Smooth muscle cell (in vitro differentiated cells): Measurements from ENCODE around the gene CNFN. TPM values are rescaled to one million over a fixed set of nuclear protein-coding genes. Genes with fewer than 3 reads are reported as not detected.

ENCODE experiments used
- DNase-seq: peaks from one replicate; lab custom pipeline; 2025; ENCODE audit not compliant: unreplicated experiment; lab: John Stamatoyannopoulos, UW
- H2AFZ ChIP-seq: fragments of 200-600 bp; sonication (generic); 2 replicates; pipeline ENCODE4 v1.6.0; 2016; ENCODE audit warnings: antibody characterized with exemption, low read depth, mild to moderate bottlenecking
- H3F3A ChIP-seq: fragments of 200-600 bp; sonication (generic); 2 replicates; pipeline ENCODE4 v1.6.0; 2017; ENCODE audit warnings: antibody characterized with exemption, low read depth
- H3K27ac ChIP-seq: fragments of 200-600 bp; sonication (generic); 2 replicates; pipeline ENCODE4 v1.5.1; 2016; ENCODE audit warnings: low read depth, mild to moderate bottlenecking
- H3K27me3 ChIP-seq: fragments of 200-600 bp; sonication (generic); 2 replicates; pipeline ENCODE4 v1.6.1; 2016; ENCODE audit warnings: low read depth, mild to moderate bottlenecking
- H3K36me3 ChIP-seq: fragments of 200-600 bp; sonication (generic); 2 replicates; pipeline ENCODE4 v1.5.1; 2016; ENCODE audit warnings: low read depth
- H3K4me1 ChIP-seq: fragments of 200-600 bp; sonication (generic); 2 replicates; pipeline ENCODE4 v1.5.1; 2016; ENCODE audit warnings: low read depth
- H3K4me2 ChIP-seq: fragments of 200-600 bp; sonication (generic); 2 replicates; pipeline ENCODE4 v1.6.0; 2016; ENCODE audit warnings: mild to moderate bottlenecking
- H3K4me3 ChIP-seq: fragments of 200-600 bp; sonication (generic); 2 replicates; pipeline ENCODE4 v1.5.1; 2016; ENCODE audit warnings: mild to moderate bottlenecking
- H3K79me2 ChIP-seq: fragments of 200-600 bp; sonication (generic); 2 replicates; pipeline ENCODE4 v1.6.0; 2016; ENCODE audit warnings: low read depth, mild to moderate bottlenecking
- H3K9ac ChIP-seq: fragments of 200-600 bp; sonication (generic); 2 replicates; pipeline ENCODE4 v1.6.0; 2016; ENCODE audit warnings: low read depth
- H3K9me3 ChIP-seq: fragments of 200-600 bp; sonication (generic); replicated peaks from 2 replicates; pipeline ENCODE4 v1.5.1; 2016; ENCODE audit warnings: low read depth
- H4K20me1 ChIP-seq: fragments of 200-600 bp; sonication (generic); 2 replicates; pipeline ENCODE4 v1.6.0; 2016; ENCODE audit warnings: low read depth
- CTCF ChIP-seq: fragments of 200-600 bp; sonication (generic); IDR thresholded peaks from 2 replicates; pipeline ENCODE4 v1.5.1; 2017; ENCODE audit warnings: borderline replicate concordance, mild to moderate bottlenecking, antibody characterized with exemption; ENCODE audit not compliant: insufficient read depth, poor library complexity, severe bottlenecking
- WGBS: methylation state at CpG from one replicate; pipeline ENCODE4 v1.1.7; 2016; ENCODE audit warnings: low lambda C conversion rate; 5-methylcytosine and 5-hydroxymethylcytosine counted together
- polyA plus RNA-seq: library from polyadenylated mRNA; unstranded; fragments of >200 nt; fragmentation: Nextera tagmentation; extraction: Ambion mirVana; gene quantifications from 2 replicates; pipeline ENCODE4 v1.2.1, GENCODE V29; 2016
- total RNA-seq: library from RNA; depleted of rRNA; stranded (reverse); fragments of >200 nt; gene quantifications from 2 replicates; pipeline ENCODE4 v1.2.3, GENCODE V29; 2014

The CNFN gene
- total and polyA plus RNA-seq, 2 experiments from 2014 or later, result 24.1 to 44.9 TPM

GRCh38 chr19:42370626-42371175 is 19.4 kb downstream of the CNFN start:
- DNase-seq, result no peak
- Histone ChIP-seq H4K20me1 (no peaks in the 10 kb centered on the region), H3K27ac (no peak overlapping the region), H3K4me1 (no peaks in the 10 kb centered on the region), H3K4me3 (no peak overlapping the region), H3K4me2 (no peak overlapping the region), H3F3A (no peaks in the 10 kb centered on the region), H3K27me3 (no peaks in the 10 kb centered on the region), H3K79me2 (no peaks in the 10 kb centered on the region), H3K9ac (no peak overlapping the region), H2AFZ (no peak overlapping the region), H3K36me3 (no peaks in the 10 kb centered on the region), H3K9me3 (no peaks in the 10 kb centered on the region)
- TF ChIP-seq CTCF, result no peak
- 95% methylated on average over 10 of the region's 12 CpGs for WGBS

- 77% methylated on average over 7 of the region's 9 CpGs for WGBS
- no peaks in the 10 kb centered on the region for H3K79me2 ChIP-seq
- H3K4me2 ChIP-seq, result no peak overlapping the region
- H3K27me3 ChIP-seq, result no peaks in the 10 kb centered on the region
- DNase-seq, result no peak
- no peak overlapping the region for H2AFZ ChIP-seq
- H3F3A ChIP-seq, result no peaks in the 10 kb centered on the region
- H3K36me3 ChIP-seq, result no peaks in the 10 kb centered on the region
- no peak overlapping the region for H3K27ac ChIP-seq
- no peak for TF ChIP-seq CTCF
- H3K9me3 ChIP-seq, result no peaks in the 10 kb centered on the region
- H3K4me1 ChIP-seq, result no peaks in the 10 kb centered on the region
- H4K20me1 ChIP-seq, result no peaks in the 10 kb centered on the region
- H3K4me3 ChIP-seq, result no peak overlapping the region
- no peak overlapping the region for H3K9ac ChIP-seq
These were observed 20.0 kb downstream of the CNFN start for GRCh38 chr19:42370068-42370520.

DNA sequence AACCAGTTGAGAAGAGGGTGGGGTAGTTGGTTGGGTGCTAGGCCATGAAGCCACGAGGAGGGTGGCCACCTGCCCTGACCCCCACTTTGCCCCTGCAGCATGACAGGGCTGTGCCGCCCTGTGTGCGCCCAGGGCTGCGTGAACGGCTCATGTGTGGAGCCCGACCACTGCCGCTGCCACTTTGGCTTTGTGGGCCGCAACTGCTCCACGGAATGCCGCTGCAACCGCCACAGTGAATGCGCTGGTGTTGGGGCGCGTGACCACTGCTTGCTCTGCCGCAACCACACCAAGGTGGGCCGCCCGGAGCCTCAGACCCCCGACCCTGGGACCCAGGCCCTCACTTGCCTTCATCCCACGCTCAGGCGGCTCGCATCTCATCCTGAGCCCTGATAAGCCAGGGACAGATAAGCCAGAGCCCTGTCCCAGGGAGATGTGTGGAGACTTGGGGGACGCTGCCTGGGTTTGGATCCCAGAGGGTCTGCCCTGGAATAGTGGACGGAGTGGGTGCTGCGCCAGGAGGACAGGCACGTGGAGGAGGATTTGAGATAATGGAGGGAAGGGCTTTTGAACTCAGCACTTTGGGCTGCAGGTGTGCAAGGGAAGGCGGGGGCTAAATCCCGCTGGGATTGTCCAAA is 20.5 kb downstream of the CNFN start:
- DNase-seq, result no peak
- H3K4me3 ChIP-seq, result no peak overlapping the region
- WGBS, result 93% methylated on average over 27 of the region's 27 CpGs
- H2AFZ ChIP-seq, result no peak overlapping the region
- H3K27me3 ChIP-seq, result no peaks in the 10 kb centered on the region
- no peaks in the 10 kb centered on the region for H3F3A ChIP-seq
- no peaks in the 10 kb centered on the region for H3K36me3 ChIP-seq
- no peak overlapping the region for H3K4me2 ChIP-seq
- H3K27ac ChIP-seq, result no peak overlapping the region
- no peak overlapping the region for H3K9ac ChIP-seq
- H3K9me3 ChIP-seq, result no peaks in the 10 kb centered on the region
- no peaks in the 10 kb centered on the region for H4K20me1 ChIP-seq
- TF ChIP-seq CTCF, result no peak
- H3K79me2 ChIP-seq, result no peaks in the 10 kb centered on the region
- no peaks in the 10 kb centered on the region for H3K4me1 ChIP-seq

DNA sequence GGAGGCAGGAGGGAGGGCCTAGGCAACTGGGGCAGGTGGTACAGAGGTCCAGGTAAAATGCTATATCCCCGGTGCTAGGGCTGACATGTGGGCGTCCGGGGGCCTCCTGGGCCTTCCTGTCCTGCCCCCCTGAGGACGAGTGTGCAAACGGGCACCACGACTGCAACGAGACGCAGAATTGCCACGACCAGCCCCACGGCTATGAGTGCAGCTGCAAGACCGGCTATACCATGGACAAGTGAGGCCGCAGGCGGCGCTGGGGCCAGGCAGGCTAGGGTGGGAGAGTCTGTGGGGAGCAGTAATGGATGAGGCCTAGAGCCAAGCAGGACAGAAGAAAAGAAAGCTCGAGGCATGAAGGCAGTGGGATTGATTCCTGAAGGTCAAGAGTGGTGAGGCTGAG is 21.3 kb downstream of the CNFN start:
- Histone ChIP-seq H3K9me3 (no peaks in the 10 kb centered on the region), H3K79me2 (no peaks in the 10 kb centered on the region), H3K9ac (no peak overlapping the region), H3K27ac (no peak overlapping the region), H4K20me1 (no peaks in the 10 kb centered on the region), H2AFZ (no peak overlapping the region), H3F3A (no peaks in the 10 kb centered on the region), H3K4me3 (no peak overlapping the region), H3K4me2 (no peak overlapping the region), H3K4me1 (no peaks in the 10 kb centered on the region), H3K27me3 (no peaks in the 10 kb centered on the region), H3K36me3 (peaks cover 3% of the 10 kb centered on the region)
- WGBS, result 93% methylated on average over 15 of the region's 15 CpGs
- DNase-seq, result no peak
- no peak for TF ChIP-seq CTCF
